HepG2 (cell line): ENCODE data around the gene GRIK4. TPM values are rescaled to one million over a fixed set of nuclear protein-coding genes. Genes with fewer than 3 reads are reported as not detected.
A peak's percentile ranks its signal among the peaks of the same experiment; 100 is the strongest.

ENCODE experiments used
- ASH2L ChIP-seq: fragments of 300-600, 200-600 bp; sonication (generic); IDR thresholded peaks from 2 replicates; pipeline ENCODE4 v1.7.0; 2017; ENCODE audit warnings: low read depth, mild to moderate bottlenecking, moderate library complexity, mixed read lengths, low read length; ENCODE audit not compliant: insufficient read length
- CEBPG ChIP-seq: IDR thresholded peaks from 2 replicates; pipeline ENCODE4 v1.6.1; 2016
- DPF2 ChIP-seq: sonication (generic); formaldehyde crosslinking; IDR thresholded peaks from 2 replicates; pipeline ENCODE4 v1.4.0; 2020; ENCODE audit warnings: mild to moderate bottlenecking, low read depth, missing genetic modification reagents, borderline replicate concordance
- FOXA3 ChIP-seq: IDR thresholded peaks from 2 replicates; pipeline ENCODE4 v1.6.1; 2016; ENCODE audit warnings: missing genetic modification reagents, missing compliant biosample characterization
- HDAC2 ChIP-seq: sonication (generic); formaldehyde crosslinking; IDR thresholded peaks from 2 replicates; pipeline ENCODE4 v1.4.0; 2020; ENCODE audit warnings: missing genetic modification reagents
- HOXA5 ChIP-seq: sonication (generic); formaldehyde crosslinking; IDR thresholded peaks from 2 replicates; pipeline ENCODE4 v1.4.0; 2020; ENCODE audit warnings: missing genetic modification reagents
- JARID2 ChIP-seq: sonication (generic); formaldehyde crosslinking; IDR thresholded peaks from 2 replicates; pipeline ENCODE4 v1.8.1; 2023; ENCODE audit warnings: missing genetic modification reagents, inconsistent platforms; ENCODE audit not compliant: insufficient replicate concordance
- MTA1 ChIP-seq: sonication (generic); formaldehyde crosslinking; IDR thresholded peaks from 2 replicates; pipeline ENCODE4 v1.4.0; 2020; ENCODE audit warnings: missing genetic modification reagents, mild to moderate bottlenecking, borderline replicate concordance
- NCOR1 ChIP-seq: fragments of 200-600 bp; sonication (generic); IDR thresholded peaks from 2 replicates; pipeline ENCODE4 v1.7.0; 2017; ENCODE audit warnings: antibody characterized with exemption, low read length, borderline replicate concordance
- SMARCE1 ChIP-seq: fragments of 450-650 bp; IDR thresholded peaks from 2 replicates; pipeline ENCODE4 v1.6.1; 2017; ENCODE audit warnings: borderline replicate concordance
- STAT6 ChIP-seq: sonication (generic); formaldehyde crosslinking; IDR thresholded peaks from 2 replicates; pipeline ENCODE4 v1.4.0; 2020; ENCODE audit warnings: missing genetic modification reagents, mild to moderate bottlenecking, borderline replicate concordance
- TBX2 ChIP-seq: sonication (generic); formaldehyde crosslinking; IDR thresholded peaks from 2 replicates; pipeline ENCODE4 v1.5.0; 2020; ENCODE audit warnings: missing genetic modification reagents, mild to moderate bottlenecking, borderline replicate concordance
- YEATS4 ChIP-seq: sonication (generic); formaldehyde crosslinking; IDR thresholded peaks from 2 replicates; pipeline ENCODE4 v1.4.0; 2020; ENCODE audit warnings: missing genetic modification reagents, borderline replicate concordance
- ZFX ChIP-seq: sonication (generic); formaldehyde crosslinking; IDR thresholded peaks from 2 replicates; pipeline ENCODE4 v1.4.0; 2020; ENCODE audit warnings: mild to moderate bottlenecking, low read depth, missing genetic modification reagents, moderate library complexity
- ZNF317 ChIP-seq: sonication (generic); formaldehyde crosslinking; IDR thresholded peaks from 2 replicates; pipeline ENCODE4 v1.5.0; 2020; ENCODE audit warnings: mild to moderate bottlenecking, missing genetic modification reagents
- ZNF790 ChIP-seq: sonication (generic); formaldehyde crosslinking; IDR thresholded peaks from 2 replicates; pipeline ENCODE4 v1.8.0; 2022; ENCODE audit warnings: missing genetic modification reagents, mild to moderate bottlenecking, borderline replicate concordance
- polyA plus RNA-seq, 8 experiments: library from polyadenylated mRNA; depleted of rRNA in 3 of 8; stranded (reverse) in 7 of 8; unstranded in 1 of 8; fragments of >200 nt; fragmentation: Illumina TruSeq in 4 of 8; extraction: Trizol in 4 of 8; gene quantifications; 2 replicates each; pipeline versions ENCODE4 v1.2.1 to v1.2.3, GENCODE V29; 2011 to 2016; ENCODE audit warnings: low read depth in 4 of 8, missing spikeins in 1 of 8, mixed read lengths in 1 of 8; ENCODE audit not compliant: insufficient read depth in 1 of 8
- total RNA-seq, 5 experiments: library from RNA; depleted of rRNA; stranded (reverse); fragments of >200 nt; fragmentation: Illumina TruSeq; extraction: Trizol; gene quantifications; 2 replicates each; pipeline ENCODE4 v1.2.3, GENCODE V29; 2016; ENCODE audit warnings: low read depth in 1 of 5
- TF ChIP-seq, protein P1 (sequence below): sonication (generic); formaldehyde crosslinking; conservative IDR thresholded peaks from 2 replicates; pipeline ENCODE4 v1.8.0; 2022; ENCODE audit warnings: mild to moderate bottlenecking, moderate library complexity, missing genetic modification reagents
- TF ChIP-seq, protein P2 (sequence below): sonication (generic); formaldehyde crosslinking; conservative IDR thresholded peaks from 2 replicates; pipeline ENCODE4 v1.5.0; 2020; ENCODE audit warnings: missing genetic modification reagents
- TF ChIP-seq, protein P3 (sequence below): sonication (generic); formaldehyde crosslinking; IDR thresholded peaks from 2 replicates; pipeline ENCODE4 v1.5.0; 2020; ENCODE audit warnings: missing genetic modification reagents
- TF ChIP-seq, protein P4 (sequence below): sonication (generic); formaldehyde crosslinking; IDR thresholded peaks from 2 replicates; pipeline ENCODE4 v1.8.0; 2022; ENCODE audit warnings: low read depth, missing genetic modification reagents

GRIK4 gene
- total and polyA plus RNA-seq, 2 of the 13 experiments (the other 11 are each of a cell fraction or from before 2014, with no cell fraction given), result 0.04 to 0.07 TPM

DNA sequence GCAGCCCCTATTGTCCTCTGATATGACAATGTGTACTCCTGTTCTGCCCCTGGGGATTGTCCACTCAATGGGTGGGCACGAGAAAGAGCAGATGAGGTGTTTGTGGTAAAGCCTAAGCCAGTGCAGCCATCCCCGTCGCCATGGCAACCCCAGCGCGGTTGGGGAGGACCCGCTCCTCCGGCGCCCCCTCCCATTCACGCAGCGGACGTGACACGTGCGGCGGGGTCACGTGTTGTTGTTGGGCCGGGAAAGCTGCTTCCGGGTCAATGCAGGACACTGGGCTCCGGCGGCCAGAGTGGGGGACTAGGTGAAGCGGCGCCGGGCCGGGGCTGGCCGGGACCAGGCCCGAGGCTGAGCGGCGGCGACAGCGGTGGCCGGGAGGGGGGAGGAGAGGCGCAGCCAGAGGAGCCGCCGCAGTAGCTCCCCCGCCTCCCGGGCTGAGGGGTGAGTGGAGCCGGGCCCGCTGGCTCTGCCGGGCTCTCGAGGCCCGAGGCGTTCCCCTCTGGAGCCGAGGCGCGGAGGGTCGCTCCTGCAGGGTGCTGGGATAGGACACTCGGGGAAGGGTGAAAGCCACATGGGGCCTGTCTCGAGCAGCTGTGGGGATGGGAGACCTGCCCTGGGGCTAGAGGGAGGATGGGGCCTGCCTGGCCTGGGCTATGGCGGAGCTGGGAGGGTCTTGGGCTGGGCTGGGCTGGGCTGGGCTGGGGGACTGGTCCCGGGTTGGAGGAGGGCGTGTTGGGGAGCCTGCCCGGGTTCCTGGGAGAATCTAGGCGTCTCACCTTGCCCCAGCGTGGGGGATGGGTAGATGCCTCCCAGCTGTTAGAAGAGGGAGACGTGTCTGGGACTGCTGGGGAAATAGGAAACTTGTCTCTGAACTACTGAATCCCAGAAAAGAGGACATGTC, 512.6 kb downstream of the GRIK4 start, which contains the start of gene TBCEL (continued):
- TF ChIP-seq, protein P1, sequence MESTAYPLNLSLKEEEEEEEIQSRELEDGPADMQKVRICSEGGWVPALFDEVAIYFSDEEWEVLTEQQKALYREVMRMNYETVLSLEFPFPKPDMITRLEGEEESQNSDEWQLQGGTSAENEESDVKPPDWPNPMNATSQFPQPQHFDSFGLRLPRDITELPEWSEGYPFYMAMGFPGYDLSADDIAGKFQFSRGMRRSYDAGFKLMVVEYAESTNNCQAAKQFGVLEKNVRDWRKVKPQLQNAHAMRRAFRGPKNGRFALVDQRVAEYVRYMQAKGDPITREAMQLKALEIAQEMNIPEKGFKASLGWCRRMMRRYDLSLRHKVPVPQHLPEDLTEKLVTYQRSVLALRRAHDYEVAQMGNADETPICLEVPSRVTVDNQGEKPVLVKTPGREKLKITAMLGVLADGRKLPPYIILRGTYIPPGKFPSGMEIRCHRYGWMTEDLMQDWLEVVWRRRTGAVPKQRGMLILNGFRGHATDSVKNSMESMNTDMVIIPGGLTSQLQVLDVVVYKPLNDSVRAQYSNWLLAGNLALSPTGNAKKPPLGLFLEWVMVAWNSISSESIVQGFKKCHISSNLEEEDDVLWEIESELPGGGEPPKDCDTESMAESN, result peak; percentile 63; the same call in 1 of the 2 replicates
- TF ChIP-seq MTA1 (CRISPR knock-in tag) (no peak), ZNF317 (CRISPR knock-in tag) (no peak), HDAC2 (CRISPR knock-in tag) (peak; percentile 70; the same call in 1 of the 2 replicates), DPF2 (CRISPR knock-in tag) (no peak), STAT6 (no peak), ZFX (CRISPR knock-in tag) (peak; percentile 96), JARID2 (CRISPR knock-in tag) (no peak), YEATS4 (CRISPR knock-in tag) (peak; percentile 65), NCOR1 (0 out of 2 replicates have a peak, but pooled peaks have one; percentile 14), TBX2 (CRISPR knock-in tag) (peak; percentile 83), ZNF790 (CRISPR knock-in tag) (no peak; the same call in 1 of the 2 replicates), HOXA5 (CRISPR knock-in tag) (peak; percentile 70; the same call in 1 of the 2 replicates), SMARCE1 (no peak), CEBPG (CRISPR knock-in tag) (no peak), ASH2L (peak; percentile 42), FOXA3 (CRISPR knock-in tag) (peak; percentile 42; the same call in 1 of the 2 replicates)
- TF ChIP-seq, protein P2, sequence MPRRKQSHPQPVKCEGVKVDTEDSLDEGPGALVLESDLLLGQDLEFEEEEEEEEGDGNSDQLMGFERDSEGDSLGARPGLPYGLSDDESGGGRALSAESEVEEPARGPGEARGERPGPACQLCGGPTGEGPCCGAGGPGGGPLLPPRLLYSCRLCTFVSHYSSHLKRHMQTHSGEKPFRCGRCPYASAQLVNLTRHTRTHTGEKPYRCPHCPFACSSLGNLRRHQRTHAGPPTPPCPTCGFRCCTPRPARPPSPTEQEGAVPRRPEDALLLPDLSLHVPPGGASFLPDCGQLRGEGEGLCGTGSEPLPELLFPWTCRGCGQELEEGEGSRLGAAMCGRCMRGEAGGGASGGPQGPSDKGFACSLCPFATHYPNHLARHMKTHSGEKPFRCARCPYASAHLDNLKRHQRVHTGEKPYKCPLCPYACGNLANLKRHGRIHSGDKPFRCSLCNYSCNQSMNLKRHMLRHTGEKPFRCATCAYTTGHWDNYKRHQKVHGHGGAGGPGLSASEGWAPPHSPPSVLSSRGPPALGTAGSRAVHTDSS, result no peak
- TF ChIP-seq, protein P3, sequence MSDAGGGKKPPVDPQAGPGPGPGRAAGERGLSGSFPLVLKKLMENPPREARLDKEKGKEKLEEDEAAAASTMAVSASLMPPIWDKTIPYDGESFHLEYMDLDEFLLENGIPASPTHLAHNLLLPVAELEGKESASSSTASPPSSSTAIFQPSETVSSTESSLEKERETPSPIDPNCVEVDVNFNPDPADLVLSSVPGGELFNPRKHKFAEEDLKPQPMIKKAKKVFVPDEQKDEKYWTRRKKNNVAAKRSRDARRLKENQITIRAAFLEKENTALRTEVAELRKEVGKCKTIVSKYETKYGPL (CRISPR knock-in tag), result no peak
- TF ChIP-seq, protein P4, sequence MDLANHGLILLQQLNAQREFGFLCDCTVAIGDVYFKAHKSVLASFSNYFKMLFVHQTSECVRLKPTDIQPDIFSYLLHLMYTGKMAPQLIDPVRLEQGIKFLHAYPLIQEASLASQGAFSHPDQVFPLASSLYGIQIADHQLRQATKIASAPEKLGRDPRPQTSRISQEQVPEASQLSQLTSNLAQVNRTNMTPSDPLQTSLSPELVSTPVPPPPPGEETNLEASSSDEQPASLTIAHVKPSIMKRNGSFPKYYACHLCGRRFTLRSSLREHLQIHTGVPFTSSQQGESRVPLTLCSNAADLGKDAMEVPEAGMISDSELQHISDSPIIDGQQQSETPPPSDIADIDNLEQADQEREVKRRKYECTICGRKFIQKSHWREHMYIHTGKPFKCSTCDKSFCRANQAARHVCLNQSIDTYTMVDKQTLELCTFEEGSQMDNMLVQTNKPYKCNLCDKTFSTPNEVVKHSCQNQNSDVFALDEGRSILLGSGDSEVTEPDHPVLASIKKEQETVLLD (CRISPR knock-in tag), result peak; percentile 30; the same call in 1 of the 2 replicates
